ENCODE data around the gene GCDH.

Gene GCDH

GRCh38 chr19:12943437-12944044 is 52.6 kb downstream of the GCDH start:
- no peak for DNase-seq

GRCh38 chr19:12944104-12944674 is 53.2 kb downstream of the GCDH start:
- no peak for DNase-seq

GRCh38 chr19:12945479-12946091 is 54.6 kb downstream of the GCDH start, which contains the start of gene RAD23A:
Gene RAD23A (plus strand): TSS chr19:12945862. CDS start chr19:12945949, 87 bp downstream.
- DNase-seq = peak; percentile 98

GRCh38 chr19:12946092-12946721 is 55.2 kb downstream of the GCDH start:
- peak; percentile 77 for DNase-seq

- DNase-seq = peak; percentile 44
Measured at GRCh38 chr19:12946731-12947496, 56.0 kb downstream of the GCDH start.

- DNase-seq = peak; percentile 99
Measured at GRCh38 chr19:12947702-12948611, 57.0 kb downstream of the GCDH start.

GRCh38 chr19:12948612-12949362 is 57.8 kb downstream of the GCDH start:
- DNase-seq = no peak
